ENCODE measurements around the gene DAAM2.
A peak's percentile ranks its signal among the peaks of the same experiment; 100 is the strongest.

DAAM2 gene

DNA sequence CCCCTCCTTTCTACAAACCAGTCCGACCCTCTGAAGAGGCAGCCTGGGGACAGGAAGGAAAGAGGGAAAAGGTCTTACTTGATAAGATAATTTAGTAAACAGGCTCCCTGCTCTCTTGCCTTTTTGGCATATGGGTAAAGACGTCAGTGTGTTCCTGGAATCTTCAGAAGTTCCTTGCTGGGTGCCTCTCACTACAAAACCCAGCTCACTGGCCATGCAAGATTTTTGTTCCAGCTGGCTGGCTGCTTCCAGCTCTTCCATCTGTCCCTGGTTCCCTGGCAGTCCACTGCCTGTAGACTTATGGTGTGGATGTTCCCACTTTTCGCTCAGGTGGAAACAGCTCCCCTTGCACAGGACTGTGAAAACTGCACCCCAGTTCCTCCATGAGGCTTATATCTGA is 84.7 kb downstream of the DAAM2 start:
- H3K4me1 ChIP-seq (ENCODE audit: control insufficient read depth in 2 of 2, insufficient read depth in 2 of 2, low read length in 2 of 2): no peaks in the 10 kb centered on the region
- no peaks in the 10 kb centered on the region for H3K36me3 ChIP-seq (ENCODE audit: control insufficient read depth in 2 of 2, insufficient read depth in 2 of 2, low read length in 2 of 2)
- H3K27me3 ChIP-seq (ENCODE audit: control insufficient read depth in 2 of 2, insufficient read depth in 2 of 2, low read length in 2 of 2): no peaks in the 10 kb centered on the region
- no peaks in the 10 kb centered on the region for H3K9me3 ChIP-seq (ENCODE audit: control insufficient read depth in 2 of 2, low read length in 2 of 2)
- no peak overlapping the region for H3K27ac ChIP-seq (ENCODE audit: low read depth in 2 of 2, low read length in 2 of 2)
- H3K9ac ChIP-seq (ENCODE audit: low read depth in 1 of 2, low read length in 2 of 2): no peak overlapping the region
- no peak overlapping the region for H3K4me3 ChIP-seq (ENCODE audit: low read length in 2 of 2)

DNA sequence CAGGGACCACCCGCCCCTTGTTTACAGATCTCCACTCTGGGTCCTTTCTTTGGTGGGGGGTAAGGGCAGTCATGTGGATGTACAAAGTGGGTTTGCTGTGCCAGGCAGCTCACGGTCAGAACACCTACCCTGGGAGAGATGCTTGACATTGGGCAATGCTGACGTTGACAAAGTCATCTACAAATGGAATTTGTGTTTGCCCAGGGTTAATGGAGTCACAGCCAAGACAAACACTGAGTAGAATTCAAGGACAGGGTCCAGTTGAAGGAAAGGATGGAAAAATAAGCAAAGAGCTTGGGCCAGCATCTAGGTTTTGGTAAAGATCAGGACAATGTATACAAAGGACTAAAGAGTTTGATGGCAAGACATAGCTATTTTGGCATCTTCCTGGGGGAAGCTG is 87.4 kb downstream of the DAAM2 start:
- H3K27ac ChIP-seq (ENCODE audit: low read depth in 2 of 2, low read length in 2 of 2): no peak overlapping the region
- H3K4me3 ChIP-seq (ENCODE audit: low read length in 2 of 2): no peak overlapping the region
- no peaks in the 10 kb centered on the region for H3K4me1 ChIP-seq (ENCODE audit: control insufficient read depth in 2 of 2, insufficient read depth in 2 of 2, low read length in 2 of 2)
- H3K9me3 ChIP-seq (ENCODE audit: control insufficient read depth in 2 of 2, low read length in 2 of 2): no peaks in the 10 kb centered on the region
- no peaks in the 10 kb centered on the region for H3K36me3 ChIP-seq (ENCODE audit: control insufficient read depth in 2 of 2, insufficient read depth in 2 of 2, low read length in 2 of 2)
- H3K27me3 ChIP-seq (ENCODE audit: control insufficient read depth in 2 of 2, insufficient read depth in 2 of 2, low read length in 2 of 2): no peaks in the 10 kb centered on the region
- no peak overlapping the region for H3K9ac ChIP-seq (ENCODE audit: low read depth in 1 of 2, low read length in 2 of 2)

DNA sequence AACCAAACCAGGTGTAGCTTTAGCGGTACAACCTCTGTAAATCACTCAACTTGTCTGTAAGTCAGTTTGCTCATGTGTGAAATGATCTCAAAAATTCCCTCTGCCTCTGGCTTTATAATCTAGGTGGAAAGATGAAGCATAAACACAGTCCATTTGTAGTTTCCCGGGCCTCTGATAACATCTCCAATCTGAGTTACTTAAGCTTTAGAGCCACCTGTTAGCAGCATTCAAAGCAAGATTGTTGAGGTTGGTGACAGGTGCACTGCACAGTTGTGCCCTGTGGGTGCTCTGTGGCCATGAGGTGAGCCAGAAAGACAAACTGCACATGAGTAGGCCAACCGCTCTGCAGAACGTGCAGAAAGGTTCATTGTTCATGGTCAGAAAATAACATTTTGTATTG is 88.4 kb downstream of the DAAM2 start:
- no peaks in the 10 kb centered on the region for H3K36me3 ChIP-seq (ENCODE audit: control insufficient read depth in 2 of 2, insufficient read depth in 2 of 2, low read length in 2 of 2)
- no peak overlapping the region for H3K9ac ChIP-seq (ENCODE audit: low read depth in 1 of 2, low read length in 2 of 2)
- no peaks in the 10 kb centered on the region for H3K9me3 ChIP-seq (ENCODE audit: control insufficient read depth in 2 of 2, low read length in 2 of 2)
- H3K27ac ChIP-seq (ENCODE audit: low read depth in 2 of 2, low read length in 2 of 2): no peak overlapping the region
- H3K4me1 ChIP-seq (ENCODE audit: control insufficient read depth in 2 of 2, insufficient read depth in 2 of 2, low read length in 2 of 2): no peaks in the 10 kb centered on the region
- no peak overlapping the region for H3K4me3 ChIP-seq (ENCODE audit: low read length in 2 of 2)
- H3K27me3 ChIP-seq (ENCODE audit: control insufficient read depth in 2 of 2, insufficient read depth in 2 of 2, low read length in 2 of 2): no peaks in the 10 kb centered on the region

DNA sequence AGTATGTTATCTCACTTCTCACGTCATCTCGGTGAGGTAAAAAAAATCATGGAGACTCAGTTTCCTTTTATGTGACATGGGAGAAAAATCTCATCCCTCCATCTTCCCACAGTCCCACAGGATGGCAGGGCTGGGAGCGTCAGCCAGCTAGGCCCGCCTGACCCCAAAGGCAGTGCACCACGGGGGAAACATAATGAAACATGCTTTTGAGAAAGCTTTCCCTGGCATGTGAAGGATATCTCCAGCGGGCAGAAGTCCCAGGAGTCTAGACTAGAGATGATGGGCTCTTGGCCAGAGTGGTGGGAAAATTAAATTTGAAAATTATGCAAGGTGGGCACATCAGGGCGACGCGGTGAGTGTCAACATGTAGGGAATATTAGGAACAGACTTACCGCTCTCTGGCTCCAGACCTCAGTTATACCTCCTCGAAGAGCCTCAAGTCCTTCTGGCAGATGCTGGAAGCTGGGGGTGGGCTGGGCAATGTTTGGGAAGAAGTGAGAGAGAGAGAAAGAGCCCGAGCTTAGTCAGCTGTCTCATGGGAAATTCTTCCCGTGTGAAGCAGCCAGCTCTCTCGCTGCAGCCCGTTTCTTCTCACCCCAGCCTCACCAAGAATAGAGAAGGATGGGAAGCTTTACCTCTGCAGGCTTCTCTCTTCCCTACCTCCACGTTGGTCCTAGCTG is 89.8 kb downstream of the DAAM2 start:
- Histone ChIP-seq H3K36me3 (ENCODE audit: control insufficient read depth in 2 of 2, insufficient read depth in 2 of 2, low read length in 2 of 2) (no peaks in the 10 kb centered on the region), H3K4me1 (ENCODE audit: control insufficient read depth in 2 of 2, insufficient read depth in 2 of 2, low read length in 2 of 2) (no peaks in the 10 kb centered on the region), H3K4me3 (ENCODE audit: low read length in 2 of 2) (no peak overlapping the region), H3K27ac (ENCODE audit: low read depth in 2 of 2, low read length in 2 of 2) (no peak overlapping the region), H3K9ac (ENCODE audit: low read depth in 1 of 2, low read length in 2 of 2) (no peak overlapping the region), H3K9me3 (ENCODE audit: control insufficient read depth in 2 of 2, low read length in 2 of 2) (no peaks in the 10 kb centered on the region), H3K27me3 (ENCODE audit: control insufficient read depth in 2 of 2, insufficient read depth in 2 of 2, low read length in 2 of 2) (no peaks in the 10 kb centered on the region)

DNA sequence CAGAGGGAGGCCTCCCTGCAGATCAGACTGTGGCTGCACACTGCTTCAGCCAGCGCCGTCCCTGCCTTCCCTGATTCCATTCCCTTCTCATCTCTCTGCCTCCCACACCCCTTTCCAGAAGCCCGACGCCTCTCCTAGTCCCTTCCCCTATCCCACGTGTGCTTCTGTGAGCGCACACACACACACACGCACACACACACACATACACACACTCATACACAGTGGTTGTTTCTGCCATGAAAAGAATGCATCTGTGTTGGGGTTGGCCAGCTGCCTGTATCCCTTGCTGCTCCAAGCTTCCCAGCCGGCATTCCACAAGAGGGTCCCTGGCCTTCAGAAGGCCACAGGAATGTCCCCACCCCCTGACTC is 90.3 kb downstream of the DAAM2 start:
- H3K27ac ChIP-seq (ENCODE audit: low read depth in 2 of 2, low read length in 2 of 2): no peak overlapping the region
- H3K36me3 ChIP-seq (ENCODE audit: control insufficient read depth in 2 of 2, insufficient read depth in 2 of 2, low read length in 2 of 2): no peaks in the 10 kb centered on the region
- no peaks in the 10 kb centered on the region for H3K9me3 ChIP-seq (ENCODE audit: control insufficient read depth in 2 of 2, low read length in 2 of 2)
- H3K4me1 ChIP-seq (ENCODE audit: control insufficient read depth in 2 of 2, insufficient read depth in 2 of 2, low read length in 2 of 2): no peaks in the 10 kb centered on the region
- H3K27me3 ChIP-seq (ENCODE audit: control insufficient read depth in 2 of 2, insufficient read depth in 2 of 2, low read length in 2 of 2): no peaks in the 10 kb centered on the region
- no peak overlapping the region for H3K9ac ChIP-seq (ENCODE audit: low read depth in 1 of 2, low read length in 2 of 2)
- no peak overlapping the region for H3K4me3 ChIP-seq (ENCODE audit: low read length in 2 of 2)

DNA sequence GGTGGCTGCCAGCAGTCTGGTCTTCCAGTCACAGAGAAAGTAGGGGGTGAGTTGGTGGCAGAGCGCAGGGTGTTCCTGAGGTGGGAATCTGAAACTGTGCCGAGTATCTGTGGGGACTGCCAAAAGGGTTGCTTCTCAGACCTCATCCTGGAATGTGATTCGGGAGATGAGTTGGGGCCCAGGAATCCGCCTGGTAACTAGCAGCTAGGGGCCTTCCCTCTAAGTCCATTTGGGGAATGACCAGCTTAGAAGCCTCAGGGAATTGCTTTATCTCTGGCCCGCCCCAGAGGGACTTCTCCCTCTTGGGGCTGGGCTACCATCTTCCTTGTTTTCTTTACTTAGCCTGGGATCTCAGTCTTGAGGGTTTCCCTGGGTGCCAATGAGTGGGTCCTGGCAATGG is 92.5 kb downstream of the DAAM2 start:
- peaks cover 0 to 4% of the 10 kb centered on the region in 2 donors for H3K4me1 ChIP-seq (ENCODE audit: control insufficient read depth in 2 of 2, insufficient read depth in 2 of 2, low read length in 2 of 2)
- H3K4me3 ChIP-seq (ENCODE audit: low read length in 2 of 2): no peak overlapping the region
- H3K27me3 ChIP-seq (ENCODE audit: control insufficient read depth in 2 of 2, insufficient read depth in 2 of 2, low read length in 2 of 2): no peaks in the 10 kb centered on the region
- no peaks in the 10 kb centered on the region for H3K36me3 ChIP-seq (ENCODE audit: control insufficient read depth in 2 of 2, insufficient read depth in 2 of 2, low read length in 2 of 2)
- H3K9ac ChIP-seq (ENCODE audit: low read depth in 1 of 2, low read length in 2 of 2): no peak overlapping the region
- H3K27ac ChIP-seq (ENCODE audit: low read depth in 2 of 2, low read length in 2 of 2): no peak overlapping the region
- H3K9me3 ChIP-seq (ENCODE audit: control insufficient read depth in 2 of 2, low read length in 2 of 2): no peaks in the 10 kb centered on the region

DNA sequence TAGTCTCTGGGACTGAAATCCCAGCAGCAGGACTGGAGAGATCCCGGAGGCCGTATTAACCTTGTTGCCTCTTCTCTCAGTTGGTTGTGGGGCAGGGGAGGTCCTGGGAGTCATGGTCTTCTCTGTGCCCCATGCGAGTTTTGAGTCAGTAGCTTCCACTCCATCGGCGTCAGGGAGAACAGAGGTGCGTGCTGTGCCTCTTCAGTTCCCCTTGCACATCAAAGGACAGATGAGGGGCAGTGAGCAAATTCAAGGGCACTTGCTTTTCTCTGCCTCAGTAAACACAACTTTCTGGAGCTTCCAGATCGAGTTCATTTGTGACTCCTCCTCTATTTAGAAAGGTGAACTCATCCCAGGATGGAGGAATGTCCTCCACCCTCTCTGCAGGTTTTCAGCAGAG is 93.5 kb downstream of the DAAM2 start:
- Histone ChIP-seq H3K27ac (ENCODE audit: low read depth in 2 of 2, low read length in 2 of 2) (no peak overlapping the region), H3K4me3 (ENCODE audit: low read length in 2 of 2) (no peak overlapping the region), H3K36me3 (ENCODE audit: control insufficient read depth in 2 of 2, insufficient read depth in 2 of 2, low read length in 2 of 2) (no peaks in the 10 kb centered on the region), H3K9me3 (ENCODE audit: control insufficient read depth in 2 of 2, low read length in 2 of 2) (no peaks in the 10 kb centered on the region), H3K27me3 (ENCODE audit: control insufficient read depth in 2 of 2, insufficient read depth in 2 of 2, low read length in 2 of 2) (no peaks in the 10 kb centered on the region), H3K9ac (ENCODE audit: low read depth in 1 of 2, low read length in 2 of 2) (no peak overlapping the region), H3K4me1 (ENCODE audit: control insufficient read depth in 2 of 2, insufficient read depth in 2 of 2, low read length in 2 of 2) (peaks cover 0 to 4% of the 10 kb centered on the region in 2 donors)

DNA sequence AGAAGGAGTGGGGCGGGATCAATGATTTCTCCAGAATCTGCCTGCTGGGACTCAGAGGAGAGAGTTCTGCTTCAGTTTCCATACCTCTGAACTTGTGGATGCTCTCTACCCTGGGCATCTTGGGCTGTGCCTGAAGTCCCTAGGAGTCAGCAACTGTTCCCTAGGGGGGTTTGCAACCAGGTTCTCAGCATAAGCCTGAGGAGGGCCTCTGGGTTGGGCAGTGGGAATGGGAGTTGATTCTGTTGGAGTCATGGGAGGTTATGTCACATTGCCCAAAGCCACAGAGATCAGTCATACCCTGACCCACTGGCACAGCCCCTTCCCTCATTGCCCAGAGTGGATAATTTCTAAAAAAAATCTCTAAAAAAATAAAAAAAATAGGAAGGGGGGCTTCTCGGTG is 94.7 kb downstream of the DAAM2 start:
- Histone ChIP-seq H3K9ac (ENCODE audit: low read depth in 1 of 2, low read length in 2 of 2) (no peak overlapping the region), H3K36me3 (ENCODE audit: control insufficient read depth in 2 of 2, insufficient read depth in 2 of 2, low read length in 2 of 2) (no peaks in the 10 kb centered on the region), H3K27ac (ENCODE audit: low read depth in 2 of 2, low read length in 2 of 2) (no peak overlapping the region), H3K4me3 (ENCODE audit: low read length in 2 of 2) (no peak overlapping the region), H3K4me1 (ENCODE audit: control insufficient read depth in 2 of 2, insufficient read depth in 2 of 2, low read length in 2 of 2) (peaks cover 0 to 4% of the 10 kb centered on the region in 2 donors), H3K9me3 (ENCODE audit: control insufficient read depth in 2 of 2, low read length in 2 of 2) (no peaks in the 10 kb centered on the region), H3K27me3 (ENCODE audit: control insufficient read depth in 2 of 2, insufficient read depth in 2 of 2, low read length in 2 of 2) (no peaks in the 10 kb centered on the region)

DNA sequence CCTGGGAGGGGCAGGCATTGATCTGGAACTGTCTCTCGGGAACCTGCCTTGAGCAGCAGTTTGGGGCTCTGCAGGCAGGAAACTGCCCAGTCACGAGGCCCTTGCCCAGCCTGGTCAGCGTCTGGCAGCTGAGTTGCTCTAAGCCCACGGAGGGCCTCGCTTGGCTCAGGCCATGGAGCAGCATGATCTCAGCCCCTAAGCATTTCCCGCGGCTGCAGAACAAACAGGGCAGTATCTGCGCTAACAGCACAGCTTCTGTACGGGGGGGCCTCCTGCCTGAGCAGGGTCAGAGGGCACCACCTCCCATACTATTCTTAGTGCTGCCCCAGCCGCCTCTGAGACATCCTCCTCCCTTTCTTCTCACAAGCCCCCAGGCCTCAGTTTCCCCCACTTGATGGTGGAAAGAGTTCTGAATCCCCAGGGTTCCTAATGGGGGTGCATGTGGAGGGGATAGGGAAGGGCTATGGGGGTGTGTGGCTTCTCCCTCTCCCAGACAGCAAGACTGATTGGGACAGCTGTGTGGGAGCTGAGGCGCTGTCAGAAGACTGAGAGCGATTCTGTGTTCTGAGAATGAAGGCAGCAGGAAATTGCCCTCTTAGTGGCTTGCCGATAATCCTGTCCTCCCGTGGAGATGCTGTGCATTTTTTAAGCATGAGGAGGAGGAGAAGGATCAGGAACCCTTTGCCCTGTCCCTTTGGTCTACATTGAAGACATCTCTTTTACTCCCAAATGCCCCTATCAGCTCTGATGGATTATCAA is 95.7 kb downstream of the DAAM2 start:
- Histone ChIP-seq H3K27me3 (ENCODE audit: control insufficient read depth in 2 of 2, insufficient read depth in 2 of 2, low read length in 2 of 2) (no peaks in the 10 kb centered on the region), H3K9me3 (ENCODE audit: control insufficient read depth in 2 of 2, low read length in 2 of 2) (no peaks in the 10 kb centered on the region), H3K4me3 (ENCODE audit: low read length in 2 of 2) (no peak overlapping the region), H3K27ac (ENCODE audit: low read depth in 2 of 2, low read length in 2 of 2) (peak overlapping the region; percentile 24 to 26), H3K36me3 (ENCODE audit: control insufficient read depth in 2 of 2, insufficient read depth in 2 of 2, low read length in 2 of 2) (no peaks in the 10 kb centered on the region), H3K9ac (ENCODE audit: low read depth in 1 of 2, low read length in 2 of 2) (no peak overlapping the region), H3K4me1 (ENCODE audit: control insufficient read depth in 2 of 2, insufficient read depth in 2 of 2, low read length in 2 of 2) (peaks cover 0 to 4% of the 10 kb centered on the region in 2 donors)

DNA sequence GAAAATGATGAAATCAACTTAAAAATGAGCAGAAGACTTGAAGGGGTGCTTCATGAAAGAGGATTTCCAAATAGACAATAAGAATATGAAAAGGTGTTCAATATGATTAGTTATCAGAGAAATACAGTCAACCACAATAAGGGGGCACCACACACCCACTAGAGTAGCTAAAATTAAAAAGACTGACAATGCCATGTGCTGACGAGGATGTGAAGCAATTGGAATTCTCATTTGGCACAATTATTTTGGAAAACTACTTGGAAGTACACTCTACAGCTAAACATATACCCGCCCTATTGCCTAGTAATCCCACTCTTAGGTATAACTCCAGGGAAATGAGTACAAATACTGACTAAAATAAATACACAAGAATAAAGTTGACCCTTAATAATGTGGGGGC is 97.1 kb downstream of the DAAM2 start:
- H3K9ac ChIP-seq (ENCODE audit: low read depth in 1 of 2, low read length in 2 of 2): no peak overlapping the region
- H3K36me3 ChIP-seq (ENCODE audit: control insufficient read depth in 2 of 2, insufficient read depth in 2 of 2, low read length in 2 of 2): no peaks in the 10 kb centered on the region
- H3K4me1 ChIP-seq (ENCODE audit: control insufficient read depth in 2 of 2, insufficient read depth in 2 of 2, low read length in 2 of 2): peaks cover 0 to 4% of the 10 kb centered on the region in 2 donors
- H3K4me3 ChIP-seq (ENCODE audit: low read length in 2 of 2): no peak overlapping the region
- no peaks in the 10 kb centered on the region for H3K27me3 ChIP-seq (ENCODE audit: control insufficient read depth in 2 of 2, insufficient read depth in 2 of 2, low read length in 2 of 2)
- no peaks in the 10 kb centered on the region for H3K9me3 ChIP-seq (ENCODE audit: control insufficient read depth in 2 of 2, low read length in 2 of 2)
- H3K27ac ChIP-seq (ENCODE audit: low read depth in 2 of 2, low read length in 2 of 2): no peak overlapping the region
